ENCODE results near the gene RUNX3. TPM values are rescaled to one million over a fixed set of nuclear protein-coding genes. Genes with fewer than 3 reads are reported as not detected.

RUNX3 gene
- total RNA-seq, 2 donors from 2014 or later = 0.24 to 0.31 TPM

DNA sequence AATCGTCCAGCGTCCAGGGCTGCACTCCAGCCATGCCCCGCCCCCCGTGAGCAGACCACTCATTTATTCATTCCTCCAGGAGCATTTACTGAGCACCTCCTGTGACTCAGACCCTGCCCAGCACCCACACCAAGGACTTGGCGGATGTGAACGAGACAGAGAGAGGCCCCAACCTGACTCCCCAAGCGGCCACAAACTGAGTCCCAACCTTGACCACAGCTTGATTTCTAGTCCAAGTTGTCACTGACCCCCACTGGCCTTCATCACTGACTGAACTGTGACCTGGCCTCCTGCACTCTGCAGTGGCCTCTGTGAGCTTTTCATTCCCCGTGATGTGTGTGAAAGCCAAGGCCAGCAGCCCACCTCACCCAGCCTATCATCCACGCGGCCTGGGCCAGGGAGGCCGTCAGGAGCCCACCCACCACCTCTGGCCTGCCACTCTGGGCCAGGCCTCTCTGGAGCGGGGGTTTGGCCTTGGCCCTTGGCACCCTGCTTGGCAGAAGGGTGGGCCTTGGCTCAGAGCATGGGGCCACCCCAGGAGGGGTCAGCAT, 19.3 kb upstream of the RUNX3 start:
- no peak for TF ChIP-seq CTCF (conservative IDR thresholded peaks at IDR 0.05)
- no peaks in the 10 kb centered on the region for H3K4me1 ChIP-seq (ENCODE audit: control insufficient read depth, insufficient read depth, low read length)
- H3K9ac ChIP-seq (ENCODE audit: extremely low read depth, low read length, poor library complexity, severe bottlenecking) = no peak overlapping the region
- no peaks in the 10 kb centered on the region for H3K27me3 ChIP-seq (ENCODE audit: control insufficient read depth, insufficient read depth, low read length, poor library complexity, severe bottlenecking)
- Mint-ChIP-seq H3K27me3 (ENCODE audit: insufficient read depth) (no peaks in the 10 kb centered on the region), H3K36me3 (ENCODE audit: low read depth) (no peaks in the 10 kb centered on the region), H3K4me3 (no peak overlapping the region), H3K9me3 (no peaks in the 10 kb centered on the region), H3K27ac (no peak overlapping the region), H3K4me1 (peaks cover 8% of the 10 kb centered on the region)
- no peak overlapping the region for H3K27ac ChIP-seq (ENCODE audit: low read depth, low read length)
- no peak overlapping the region for H3K4me3 ChIP-seq (ENCODE audit: low read length)
- WGBS, 2 experiments (ENCODE audit: insufficient coverage in 1 of 2, insufficient read length in 1 of 2) = 83 to 90% methylated on average over 8 to 12 of the region's 12 CpGs
- no peak for DNase-seq
- no peaks in the 10 kb centered on the region for H3K36me3 ChIP-seq (ENCODE audit: control insufficient read depth, insufficient read depth, low read length)
- no peaks in the 10 kb centered on the region for H3K9me3 ChIP-seq (ENCODE audit: control insufficient read depth, low read length)

DNA sequence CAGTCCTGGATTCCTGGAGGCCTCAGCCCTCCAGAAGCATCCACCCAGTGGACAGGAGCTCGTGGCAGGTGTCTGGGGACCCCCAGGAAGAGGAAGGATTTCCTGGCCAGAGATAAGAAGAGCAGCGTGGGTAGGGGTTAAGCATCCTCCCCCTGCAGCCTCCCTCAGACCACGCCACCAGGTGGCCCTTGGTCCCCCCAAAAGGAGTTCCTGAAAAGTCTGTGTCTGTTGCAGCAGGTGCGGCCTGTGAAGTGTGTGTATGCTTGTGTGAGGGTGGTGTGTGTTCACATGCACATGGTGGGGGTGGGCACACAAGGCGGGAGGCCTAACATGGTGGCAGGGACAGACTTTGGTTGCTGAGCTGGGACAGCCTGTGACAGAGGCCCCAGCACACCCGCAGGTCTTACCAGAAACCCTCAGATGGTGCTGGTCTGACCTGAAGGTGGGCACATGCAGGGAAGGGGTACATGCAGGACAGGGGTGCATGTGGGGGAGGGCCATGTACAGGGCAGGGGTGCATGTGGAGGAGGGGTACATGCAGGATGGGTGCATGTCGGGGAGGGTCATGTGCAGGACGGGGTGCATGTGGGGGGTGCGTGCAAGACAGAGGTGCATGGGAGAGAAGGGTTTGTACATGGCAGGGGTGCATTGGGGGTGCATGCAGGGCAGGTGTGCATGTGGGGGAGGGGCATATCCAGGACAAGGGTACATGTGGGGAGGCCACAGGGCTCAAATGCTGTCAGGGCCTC, 18.2 kb upstream of the RUNX3 start:
- Histone ChIP-seq H3K27me3 (ENCODE audit: control insufficient read depth, insufficient read depth, low read length, poor library complexity, severe bottlenecking) (no peaks in the 10 kb centered on the region), H3K4me1 (ENCODE audit: control insufficient read depth, insufficient read depth, low read length) (no peaks in the 10 kb centered on the region), H3K36me3 (ENCODE audit: control insufficient read depth, insufficient read depth, low read length) (no peaks in the 10 kb centered on the region), H3K27ac (ENCODE audit: low read depth, low read length) (no peak overlapping the region), H3K4me3 (ENCODE audit: low read length) (no peak overlapping the region), H3K9ac (ENCODE audit: extremely low read depth, low read length, poor library complexity, severe bottlenecking) (no peak overlapping the region), H3K9me3 (ENCODE audit: control insufficient read depth, low read length) (no peaks in the 10 kb centered on the region)
- H3K36me3 Mint-ChIP-seq (ENCODE audit: low read depth) = no peaks in the 10 kb centered on the region
- H3K9me3 Mint-ChIP-seq = no peaks in the 10 kb centered on the region
- no peak for TF ChIP-seq CTCF (conservative IDR thresholded peaks at IDR 0.05)
- no peak overlapping the region for H3K27ac Mint-ChIP-seq
- H3K27me3 Mint-ChIP-seq (ENCODE audit: insufficient read depth) = no peaks in the 10 kb centered on the region
- no peak for DNase-seq
- H3K4me3 Mint-ChIP-seq = no peak overlapping the region
- WGBS, 2 experiments (ENCODE audit: insufficient coverage in 1 of 2, insufficient read length in 1 of 2) = 89 to 95% methylated on average over 4 to 9 of the region's 9 CpGs
- peaks cover 8% of the 10 kb centered on the region for H3K4me1 Mint-ChIP-seq

DNA sequence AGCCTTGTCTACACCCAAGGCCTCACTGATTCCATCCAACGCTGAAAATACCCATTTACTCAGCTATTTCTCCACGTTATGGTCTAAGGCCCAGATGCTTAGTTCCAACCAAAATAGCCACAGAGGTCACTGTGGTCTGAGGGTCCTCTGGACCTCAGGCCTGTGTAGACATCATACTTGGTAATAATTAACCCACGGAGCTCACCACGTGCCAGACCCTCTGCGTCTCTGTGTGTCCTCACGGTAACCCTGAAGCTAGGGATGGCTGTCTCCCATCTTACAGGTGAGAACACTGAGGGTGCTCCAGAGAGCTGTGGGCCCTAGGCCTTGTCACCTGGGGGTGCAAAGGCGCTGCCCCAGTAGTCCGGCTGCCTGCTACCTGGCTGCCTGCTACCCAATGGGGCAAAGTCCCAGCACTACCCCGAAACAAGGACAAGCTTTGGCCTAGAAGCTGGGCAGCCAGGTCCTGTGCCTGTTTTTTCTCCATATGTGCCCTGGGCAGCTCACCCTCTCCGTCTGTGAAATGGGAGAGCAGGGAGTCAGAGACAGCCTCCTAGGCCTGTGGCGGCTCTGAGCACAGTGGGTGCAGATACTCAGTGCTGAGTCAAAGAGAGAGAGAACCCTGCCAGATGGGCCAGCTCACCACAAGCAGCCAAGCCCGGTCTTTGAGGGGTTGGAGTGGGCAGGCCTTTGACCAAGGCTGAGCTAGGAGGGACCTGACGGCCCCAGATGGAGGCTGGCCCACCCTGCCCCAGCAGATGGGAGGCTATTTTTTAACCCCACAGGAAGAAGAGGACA, 17.0 kb upstream of the RUNX3 start:
- WGBS, 2 experiments (ENCODE audit: insufficient coverage in 1 of 2, insufficient read length in 1 of 2) = 91 to 94% methylated on average over 11 to 13 of the region's 13 CpGs
- no peak for TF ChIP-seq CTCF (conservative IDR thresholded peaks at IDR 0.05)
- no peaks in the 10 kb centered on the region for H3K36me3 Mint-ChIP-seq (ENCODE audit: low read depth)
- Histone ChIP-seq H3K27ac (ENCODE audit: low read depth, low read length) (no peak overlapping the region), H3K9ac (ENCODE audit: extremely low read depth, low read length, poor library complexity, severe bottlenecking) (no peak overlapping the region), H3K36me3 (ENCODE audit: control insufficient read depth, insufficient read depth, low read length) (no peaks in the 10 kb centered on the region), H3K4me1 (ENCODE audit: control insufficient read depth, insufficient read depth, low read length) (no peaks in the 10 kb centered on the region), H3K4me3 (ENCODE audit: low read length) (no peak overlapping the region), H3K27me3 (ENCODE audit: control insufficient read depth, insufficient read depth, low read length, poor library complexity, severe bottlenecking) (no peaks in the 10 kb centered on the region), H3K9me3 (ENCODE audit: control insufficient read depth, low read length) (no peaks in the 10 kb centered on the region)
- H3K4me1 Mint-ChIP-seq = peaks cover 6% of the 10 kb centered on the region
- H3K4me3 Mint-ChIP-seq = no peak overlapping the region
- DNase-seq = no peak
- H3K27me3 Mint-ChIP-seq (ENCODE audit: insufficient read depth) = peaks cover 2% of the 10 kb centered on the region
- no peaks in the 10 kb centered on the region for H3K9me3 Mint-ChIP-seq
- H3K27ac Mint-ChIP-seq = no peak overlapping the region

All from endodermal cell (in vitro differentiated cells).